CD4-positive, alpha-beta T cell treated with Interleukin-2 at 100 ng/mL for 4 hours (primary cell): ENCODE results near the gene TMEM126A.

ENCODE experiments used
- DNase-seq: peaks from one replicate; pipeline ENCODE4 v3.0.0-alpha.2; 2020; ENCODE audit warnings: low spot score

TMEM126A gene

DNA sequence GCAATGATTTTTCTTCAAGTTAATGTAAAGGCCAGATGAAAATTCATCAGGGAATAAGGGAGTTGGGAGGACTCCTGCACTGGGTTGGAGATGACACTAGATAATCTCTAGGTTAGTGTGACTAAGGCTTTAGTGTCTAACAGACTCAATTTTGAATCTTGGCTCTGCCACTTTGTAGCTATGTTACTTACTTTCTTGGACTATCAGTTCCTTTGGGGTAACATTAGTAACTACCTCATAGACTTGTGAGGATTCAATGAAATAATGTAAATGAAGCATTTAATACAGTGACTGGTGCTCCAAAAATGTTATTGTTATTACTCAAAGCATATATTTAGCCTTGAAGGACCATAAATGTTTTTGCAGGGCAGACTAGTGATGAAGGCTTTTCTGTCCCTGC lies 47.8 kb downstream of the TMEM126A start:
- no peak for DNase-seq

DNA sequence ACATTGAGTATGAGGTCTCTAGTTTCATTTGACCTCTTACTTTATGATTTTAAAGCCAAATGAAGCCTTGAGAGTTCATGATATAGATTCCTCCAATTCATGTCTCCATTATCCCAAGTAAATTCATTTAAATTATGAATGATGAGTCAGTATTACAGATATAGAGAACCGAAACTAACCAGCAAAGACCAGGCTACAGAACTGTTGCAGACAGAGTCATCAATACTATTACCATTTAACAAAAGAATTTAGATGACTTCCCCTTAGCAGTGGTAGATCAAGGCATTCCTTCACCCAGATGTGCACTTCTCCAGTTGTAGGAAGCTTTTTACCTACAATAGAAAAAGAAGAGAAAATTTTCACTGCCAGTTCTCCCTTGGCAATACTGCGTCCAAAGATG lies 50.0 kb downstream of the TMEM126A start:
- no peak for DNase-seq

DNA sequence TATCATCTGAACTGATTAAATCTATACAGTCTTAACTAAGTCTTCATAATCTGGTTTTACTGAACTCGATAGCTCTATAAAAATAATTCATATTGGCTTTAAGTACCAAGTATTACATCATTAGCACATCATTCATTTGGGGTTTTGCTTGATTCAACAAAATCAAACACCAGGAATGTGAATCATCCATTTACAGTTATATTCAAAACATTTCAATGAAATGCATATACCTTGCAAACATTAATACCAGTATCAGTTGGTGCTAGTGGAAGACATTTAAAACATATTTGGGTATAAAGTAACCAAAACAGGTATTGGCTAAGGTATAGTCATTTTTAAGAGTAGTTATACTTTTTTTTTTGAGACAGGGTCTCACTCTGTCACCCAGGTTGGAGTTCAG lies 50.4 kb downstream of the TMEM126A start:
- no peak for DNase-seq

- DNase-seq: peak; percentile 19
Measured at GRCh38 chr11:85699957-85700741, 52.4 kb downstream of the TMEM126A start.

DNA sequence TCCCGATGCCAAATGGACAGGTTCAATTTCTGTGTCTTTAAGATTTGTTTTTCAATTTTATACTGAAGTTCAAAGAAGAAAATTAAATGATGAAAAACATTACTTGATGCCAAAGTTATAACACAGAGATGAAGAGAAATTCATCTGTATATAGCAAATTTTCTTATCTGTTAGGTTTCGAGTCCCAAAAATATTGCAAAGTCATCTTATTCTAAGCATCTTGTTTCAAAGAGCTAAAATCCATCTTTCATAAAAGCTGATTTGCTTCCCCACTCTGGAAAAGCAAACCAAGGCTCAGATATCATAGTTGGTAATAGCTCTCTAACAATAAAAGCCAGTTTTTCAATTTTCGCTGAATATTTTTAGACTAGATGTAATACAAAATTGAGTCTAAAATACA lies 57.2 kb downstream of the TMEM126A start:
- no peak for DNase-seq

GRCh38 chr11:85705800-85706199 lies 58.0 kb downstream of the TMEM126A start:
- no peak for DNase-seq
